SK-N-SH treated with all-trans-retinoic acid at 6 μM for 48 hours (cell line): Measurements from ENCODE around the gene PDLIM7.

ENCODE experiments used
- ATAC-seq: fragments of 200-7000 bp; cut with Tn5 transposase; 3 replicates; pipeline ENCODE4 v1.9.1; 2020; ENCODE audit warnings: mild to moderate bottlenecking, moderate library complexity
- BACH2 ChIP-seq: fragments of 250-450 bp; sonication (Bioruptor Pico); IDR thresholded peaks from 2 replicates; pipeline ENCODE4 v1.9.0; 2021; ENCODE audit warnings: mild to moderate bottlenecking, borderline replicate concordance
- CREB5 ChIP-seq: fragments of 250-450 bp; sonication (Bioruptor Pico); IDR thresholded peaks from 2 replicates; pipeline ENCODE4 v1.5.1; 2020; ENCODE audit warnings: low read depth, mild to moderate bottlenecking, moderate library complexity
- CSDC2 ChIP-seq: fragments of 250-450 bp; sonication (Bioruptor Pico); IDR thresholded peaks from 2 replicates; pipeline ENCODE4 v1.5.0; 2020; ENCODE audit warnings: mild to moderate bottlenecking, moderate library complexity
- ESRRG ChIP-seq: fragments of 250-450 bp; sonication (Bioruptor Pico); IDR thresholded peaks from 2 replicates; pipeline ENCODE4 v1.6.1; 2021; ENCODE audit warnings: mild to moderate bottlenecking
- GLIS3 ChIP-seq: fragments of 250-450 bp; sonication (Bioruptor Pico); IDR thresholded peaks from 2 replicates; pipeline ENCODE4 v1.5.0; 2020; ENCODE audit warnings: mild to moderate bottlenecking, moderate library complexity
- OSR1 ChIP-seq: fragments of 250-450 bp; sonication (Bioruptor Pico); IDR thresholded peaks from 2 replicates; pipeline ENCODE4 v1.8.0; 2022; ENCODE audit warnings: moderate library complexity, mild to moderate bottlenecking, inconsistent platforms
- RARB ChIP-seq: fragments of 250-450 bp; sonication (Bioruptor Pico); IDR thresholded peaks from 2 replicates; pipeline ENCODE4 v1.8.0; 2021; ENCODE audit warnings: mild to moderate bottlenecking, moderate library complexity
- SNAI2 ChIP-seq: fragments of 250-450 bp; sonication (Bioruptor Pico); IDR thresholded peaks from 2 replicates; pipeline ENCODE4 v1.5.0; 2020; ENCODE audit warnings: mild to moderate bottlenecking, moderate library complexity
- TCF4 ChIP-seq: fragments of 250-450 bp; sonication (Bioruptor Pico); IDR thresholded peaks from 2 replicates; pipeline ENCODE4 v1.8.0; 2021; ENCODE audit warnings: mild to moderate bottlenecking, moderate library complexity, borderline replicate concordance
- TOX ChIP-seq: fragments of 250-450 bp; sonication (Bioruptor Pico); IDR thresholded peaks from 2 replicates; pipeline ENCODE4 v1.8.0; 2021; ENCODE audit warnings: mild to moderate bottlenecking, moderate library complexity, borderline replicate concordance
- ZC3H10 ChIP-seq: fragments of 250-450 bp; sonication (Bioruptor Pico); IDR thresholded peaks from 2 replicates; pipeline ENCODE4 v1.5.1; 2021; ENCODE audit warnings: mild to moderate bottlenecking, moderate library complexity
- ZFP3 ChIP-seq: fragments of 250-450 bp; sonication (Bioruptor Pico); IDR thresholded peaks from 2 replicates; pipeline ENCODE4 v1.5.0; 2020; ENCODE audit warnings: mild to moderate bottlenecking, moderate library complexity
- ZFP30 ChIP-seq: fragments of 450-650 bp; formaldehyde crosslinking; IDR thresholded peaks from 2 replicates; pipeline ENCODE4 v1.5.0; 2022; ENCODE audit warnings: mild to moderate bottlenecking, moderate library complexity
- ZNF565 ChIP-seq: fragments of 450-650 bp; formaldehyde crosslinking; conservative IDR thresholded peaks from 2 replicates; pipeline ENCODE4 v1.5.0; 2020; ENCODE audit warnings: low read depth, mild to moderate bottlenecking, moderate library complexity
- TF ChIP-seq, protein P1 (sequence below): fragments of 250-450 bp; sonication (Bioruptor Pico); IDR thresholded peaks from 2 replicates; pipeline ENCODE4 v1.8.0; 2021; ENCODE audit warnings: low read depth, mild to moderate bottlenecking, moderate library complexity, borderline replicate concordance
- TF ChIP-seq, protein P2 (sequence below): fragments of 250-450 bp; sonication (Bioruptor Pico); IDR thresholded peaks from 2 replicates; pipeline ENCODE4 v1.8.0; 2020; ENCODE audit warnings: mild to moderate bottlenecking, moderate library complexity, borderline replicate concordance
- TF ChIP-seq, protein P3 (sequence below): fragments of 250-450 bp; sonication (Bioruptor Pico); IDR thresholded peaks from 2 replicates; pipeline ENCODE4 v1.5.1; 2021; ENCODE audit warnings: mild to moderate bottlenecking, moderate library complexity

Gene PDLIM7

GRCh38 chr5:177523711-177524538 lies 26.5 kb upstream of the PDLIM7 start:
- no peak for ATAC-seq

GRCh38 chr5:177520916-177521513 lies 23.6 kb upstream of the PDLIM7 start:
- no peak for TF ChIP-seq TCF4 (CRISPR knock-in tag)
- TF ChIP-seq BACH2 (CRISPR knock-in tag), result no peak
- TF ChIP-seq ZNF565 (CRISPR knock-in tag), result no peak
- TF ChIP-seq SNAI2 (CRISPR knock-in tag), result no peak
- TF ChIP-seq CSDC2 (CRISPR knock-in tag), result no peak
- no peak for TF ChIP-seq CREB5 (CRISPR knock-in tag)
- ATAC-seq, result no peak

More at GRCh38 chr5:177523711-177524538, 26.5 kb upstream of the PDLIM7 start:
- no peak for TF ChIP-seq TOX (CRISPR knock-in tag)
- TF ChIP-seq ZFP30 (CRISPR knock-in tag), result no peak
- no peak for TF ChIP-seq CREB5 (CRISPR knock-in tag)
- no peak for TF ChIP-seq ESRRG
- TF ChIP-seq, protein P1, sequence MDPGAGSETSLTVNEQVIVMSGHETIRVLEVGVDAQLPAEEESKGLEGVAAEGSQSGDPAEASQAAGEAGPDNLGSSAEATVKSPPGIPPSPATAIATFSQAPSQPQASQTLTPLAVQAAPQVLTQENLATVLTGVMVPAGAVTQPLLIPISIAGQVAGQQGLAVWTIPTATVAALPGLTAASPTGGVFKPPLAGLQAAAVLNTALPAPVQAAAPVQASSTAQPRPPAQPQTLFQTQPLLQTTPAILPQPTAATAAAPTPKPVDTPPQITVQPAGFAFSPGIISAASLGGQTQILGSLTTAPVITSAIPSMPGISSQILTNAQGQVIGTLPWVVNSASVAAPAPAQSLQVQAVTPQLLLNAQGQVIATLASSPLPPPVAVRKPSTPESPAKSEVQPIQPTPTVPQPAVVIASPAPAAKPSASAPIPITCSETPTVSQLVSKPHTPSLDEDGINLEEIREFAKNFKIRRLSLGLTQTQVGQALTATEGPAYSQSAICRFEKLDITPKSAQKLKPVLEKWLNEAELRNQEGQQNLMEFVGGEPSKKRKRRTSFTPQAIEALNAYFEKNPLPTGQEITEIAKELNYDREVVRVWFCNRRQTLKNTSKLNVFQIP (CRISPR knock-in tag), result no peak
- no peak for TF ChIP-seq SNAI2 (CRISPR knock-in tag)
- no peak for TF ChIP-seq OSR1 (CRISPR knock-in tag)
- no peak for TF ChIP-seq ZFP3 (CRISPR knock-in tag)
- no peak for TF ChIP-seq TCF4 (CRISPR knock-in tag)

- TF ChIP-seq ZFP30 (CRISPR knock-in tag) (no peak), TOX (CRISPR knock-in tag) (no peak), OSR1 (CRISPR knock-in tag) (no peak), ZFP3 (CRISPR knock-in tag) (no peak), ZNF565 (CRISPR knock-in tag) (no peak), RARB (CRISPR knock-in tag) (no peak)
- ATAC-seq, result no peak
Observed at GRCh38 chr5:177520271-177520670, 22.9 kb upstream of the PDLIM7 start.

DNA sequence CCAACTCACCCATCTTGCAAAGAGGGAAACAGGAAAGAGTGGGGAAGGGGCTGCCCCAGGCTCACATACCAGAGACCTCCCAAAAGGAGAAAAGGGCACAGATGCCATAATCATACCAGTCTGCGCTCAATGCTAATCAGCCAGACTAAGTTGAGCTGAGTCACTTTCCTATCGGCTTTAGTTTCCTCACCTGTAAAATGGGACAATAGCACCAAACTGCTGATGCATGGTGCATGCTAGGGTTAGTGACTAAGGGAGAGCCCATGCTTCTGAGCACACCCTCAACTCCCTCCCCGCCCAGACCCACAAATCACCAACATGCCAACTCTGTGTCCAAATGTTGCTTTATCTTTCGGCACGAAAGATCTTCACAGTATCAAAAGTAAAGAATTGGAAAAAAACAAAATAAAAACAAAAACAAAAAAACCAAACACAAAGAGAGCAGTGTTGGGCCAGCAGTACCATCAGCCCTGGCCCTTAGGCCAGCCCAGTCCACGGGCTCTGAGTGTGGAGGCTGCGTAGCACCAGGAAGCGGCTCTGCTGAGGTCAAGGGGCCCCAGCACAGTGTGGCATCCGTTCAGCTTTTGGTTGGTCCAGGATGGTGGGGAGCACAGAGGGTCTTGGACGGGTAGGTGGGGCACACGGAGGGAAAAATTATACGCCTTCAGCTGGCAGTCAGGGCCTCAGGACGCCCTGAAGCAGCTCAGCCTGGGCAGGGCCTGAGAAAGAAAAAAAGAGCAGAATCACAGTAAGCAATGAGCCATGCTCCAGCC lies 22.2 kb upstream of the PDLIM7 start:
- TF ChIP-seq, protein P2, sequence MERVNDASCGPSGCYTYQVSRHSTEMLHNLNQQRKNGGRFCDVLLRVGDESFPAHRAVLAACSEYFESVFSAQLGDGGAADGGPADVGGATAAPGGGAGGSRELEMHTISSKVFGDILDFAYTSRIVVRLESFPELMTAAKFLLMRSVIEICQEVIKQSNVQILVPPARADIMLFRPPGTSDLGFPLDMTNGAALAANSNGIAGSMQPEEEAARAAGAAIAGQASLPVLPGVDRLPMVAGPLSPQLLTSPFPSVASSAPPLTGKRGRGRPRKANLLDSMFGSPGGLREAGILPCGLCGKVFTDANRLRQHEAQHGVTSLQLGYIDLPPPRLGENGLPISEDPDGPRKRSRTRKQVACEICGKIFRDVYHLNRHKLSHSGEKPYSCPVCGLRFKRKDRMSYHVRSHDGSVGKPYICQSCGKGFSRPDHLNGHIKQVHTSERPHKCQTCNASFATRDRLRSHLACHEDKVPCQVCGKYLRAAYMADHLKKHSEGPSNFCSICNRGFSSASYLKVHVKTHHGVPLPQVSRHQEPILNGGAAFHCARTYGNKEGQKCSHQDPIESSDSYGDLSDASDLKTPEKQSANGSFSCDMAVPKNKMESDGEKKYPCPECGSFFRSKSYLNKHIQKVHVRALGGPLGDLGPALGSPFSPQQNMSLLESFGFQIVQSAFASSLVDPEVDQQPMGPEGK (CRISPR knock-in tag), result no peak
- TF ChIP-seq BACH2 (CRISPR knock-in tag) (no peak), RARB (CRISPR knock-in tag) (no peak), ZFP30 (CRISPR knock-in tag) (no peak), OSR1 (CRISPR knock-in tag) (no peak), SNAI2 (CRISPR knock-in tag) (no peak), CREB5 (CRISPR knock-in tag) (no peak), GLIS3 (CRISPR knock-in tag) (no peak), CSDC2 (CRISPR knock-in tag) (no peak), ZC3H10 (no peak), ZFP3 (CRISPR knock-in tag) (no peak)
- TF ChIP-seq, protein P3, sequence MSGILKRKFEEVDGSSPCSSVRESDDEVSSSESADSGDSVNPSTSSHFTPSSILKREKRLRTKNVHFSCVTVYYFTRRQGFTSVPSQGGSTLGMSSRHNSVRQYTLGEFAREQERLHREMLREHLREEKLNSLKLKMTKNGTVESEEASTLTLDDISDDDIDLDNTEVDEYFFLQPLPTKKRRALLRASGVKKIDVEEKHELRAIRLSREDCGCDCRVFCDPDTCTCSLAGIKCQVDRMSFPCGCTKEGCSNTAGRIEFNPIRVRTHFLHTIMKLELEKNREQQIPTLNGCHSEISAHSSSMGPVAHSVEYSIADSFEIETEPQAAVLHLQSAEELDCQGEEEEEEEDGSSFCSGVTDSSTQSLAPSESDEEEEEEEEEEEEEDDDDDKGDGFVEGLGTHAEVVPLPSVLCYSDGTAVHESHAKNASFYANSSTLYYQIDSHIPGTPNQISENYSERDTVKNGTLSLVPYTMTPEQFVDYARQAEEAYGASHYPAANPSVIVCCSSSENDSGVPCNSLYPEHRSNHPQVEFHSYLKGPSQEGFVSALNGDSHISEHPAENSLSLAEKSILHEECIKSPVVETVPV (CRISPR knock-in tag), result no peak
- ATAC-seq, result no peak
